HepG2 (cell line): ENCODE results near the gene EID1.

Source experiments
- ARNT ChIP-seq: fragments of 450-650 bp; IDR thresholded peaks from 2 replicates; pipeline ENCODE4 v1.6.1; 2017
- BHLHE40 ChIP-seq: IDR thresholded peaks from 2 replicates; pipeline ENCODE4 v1.6.1; 2011; ENCODE audit warnings: low read length, improper control_type of control experiment
- HNRNPH1 ChIP-seq: fragments of 200-400 bp; formaldehyde crosslinking; optimal IDR thresholded peaks from 2 replicates; pipeline ENCODE3; 2017; ENCODE audit warnings: mild to moderate bottlenecking, low read depth, low read length
- KDM1A ChIP-seq: IDR thresholded peaks from 2 replicates; pipeline ENCODE4 v1.6.1; 2016; ENCODE audit warnings: missing compliant biosample characterization
- NFRKB ChIP-seq: fragments of 450-650 bp; IDR thresholded peaks from 2 replicates; pipeline ENCODE4 v1.6.1; 2017
- POGZ ChIP-seq: sonication (generic); formaldehyde crosslinking; IDR thresholded peaks from 2 replicates; pipeline ENCODE4 v1.4.0; 2020; ENCODE audit warnings: mild to moderate bottlenecking, missing genetic modification reagents
- POLR2AphosphoS2 ChIP-seq: IDR thresholded peaks from 2 replicates; pipeline ENCODE4 v1.6.1; 2011; ENCODE audit warnings: low read depth, low read length, improper control_type of control experiment
- SMARCC2 ChIP-seq: fragments of 450-650 bp; IDR thresholded peaks from 2 replicates; pipeline ENCODE4 v1.6.1; 2017; ENCODE audit warnings: antibody characterized with exemption, mild to moderate bottlenecking
- ZNF225 ChIP-seq: sonication (generic); formaldehyde crosslinking; IDR thresholded peaks from 2 replicates; pipeline ENCODE4 v1.4.0; 2020; ENCODE audit warnings: mild to moderate bottlenecking, missing genetic modification reagents
- ZNF335 ChIP-seq: sonication (generic); formaldehyde crosslinking; IDR thresholded peaks from 2 replicates; pipeline ENCODE4 v1.4.0; 2020; ENCODE audit warnings: missing genetic modification reagents
- ZNF652 ChIP-seq: IDR thresholded peaks from 2 replicates; pipeline ENCODE4 v1.6.1; 2016; ENCODE audit warnings: low read depth, borderline replicate concordance

- no peak for TF ChIP-seq HNRNPH1
- TF ChIP-seq POGZ: no peak
- TF ChIP-seq KDM1A (CRISPR knock-in tag): no peak
- no peak for TF ChIP-seq SMARCC2
- no peak for TF ChIP-seq ARNT
- no peak for TF ChIP-seq BHLHE40
- TF ChIP-seq NFRKB: no peak
- no peak for TF ChIP-seq ZNF335 (CRISPR knock-in tag)
- TF ChIP-seq ZNF652 (CRISPR knock-in tag): no peak
- no peak for TF ChIP-seq POLR2AphosphoS2
- no peak for TF ChIP-seq ZNF225
These were observed 10.3 kb downstream of the EID1 start for GRCh38 chr15:48888191-48888590.
